SK-N-SH treated with all-trans-retinoic acid at 6 μM for 48 hours (cell line): ENCODE results near the gene DUSP23.

Source experiments
- ATAC-seq: fragments of 200-7000 bp; cut with Tn5 transposase; 3 replicates; pipeline ENCODE4 v1.9.1; 2020; ENCODE audit warnings: mild to moderate bottlenecking, moderate library complexity
- ARNTL ChIP-seq: fragments of 450-650 bp; formaldehyde crosslinking; IDR thresholded peaks from 2 replicates; pipeline ENCODE4 v1.5.0; 2020; ENCODE audit warnings: low read depth, mild to moderate bottlenecking, moderate library complexity, borderline replicate concordance
- BACH2 ChIP-seq: fragments of 250-450 bp; sonication (Bioruptor Pico); IDR thresholded peaks from 2 replicates; pipeline ENCODE4 v1.9.0; 2021; ENCODE audit warnings: mild to moderate bottlenecking, borderline replicate concordance
- CREB5 ChIP-seq: fragments of 250-450 bp; sonication (Bioruptor Pico); IDR thresholded peaks from 2 replicates; pipeline ENCODE4 v1.5.1; 2020; ENCODE audit warnings: low read depth, mild to moderate bottlenecking, moderate library complexity
- CSDC2 ChIP-seq: fragments of 250-450 bp; sonication (Bioruptor Pico); IDR thresholded peaks from 2 replicates; pipeline ENCODE4 v1.5.0; 2020; ENCODE audit warnings: mild to moderate bottlenecking, moderate library complexity
- CSRNP3 ChIP-seq: fragments of 250-450 bp; sonication (Bioruptor Pico); IDR thresholded peaks from 2 replicates; pipeline ENCODE4 v1.5.1; 2021; ENCODE audit warnings: mild to moderate bottlenecking, moderate library complexity
- ESRRG ChIP-seq: fragments of 250-450 bp; sonication (Bioruptor Pico); IDR thresholded peaks from 2 replicates; pipeline ENCODE4 v1.6.1; 2021; ENCODE audit warnings: mild to moderate bottlenecking
- GLIS3 ChIP-seq: fragments of 250-450 bp; sonication (Bioruptor Pico); IDR thresholded peaks from 2 replicates; pipeline ENCODE4 v1.5.0; 2020; ENCODE audit warnings: mild to moderate bottlenecking, moderate library complexity
- ISL1 ChIP-seq: fragments of 250-450 bp; sonication (Bioruptor Pico); IDR thresholded peaks from 2 replicates; pipeline ENCODE4 v2.1.2; 2022; ENCODE audit warnings: mild to moderate bottlenecking, moderate library complexity
- OSR1 ChIP-seq: fragments of 250-450 bp; sonication (Bioruptor Pico); IDR thresholded peaks from 2 replicates; pipeline ENCODE4 v1.8.0; 2022; ENCODE audit warnings: moderate library complexity, mild to moderate bottlenecking, inconsistent platforms
- PATZ1 ChIP-seq: fragments of 250-450 bp; sonication (Bioruptor Pico); IDR thresholded peaks from 2 replicates; pipeline ENCODE4 v1.8.0; 2020; ENCODE audit warnings: mild to moderate bottlenecking, moderate library complexity, borderline replicate concordance
- POU6F1 ChIP-seq: fragments of 250-450 bp; sonication (Bioruptor Pico); IDR thresholded peaks from 2 replicates; pipeline ENCODE4 v1.8.0; 2021; ENCODE audit warnings: low read depth, mild to moderate bottlenecking, moderate library complexity, borderline replicate concordance
- PPARA ChIP-seq: fragments of 250-450 bp; sonication (Bioruptor Pico); IDR thresholded peaks from 2 replicates; pipeline ENCODE4 v1.5.0; 2020; ENCODE audit warnings: mild to moderate bottlenecking, borderline replicate concordance
- RARB ChIP-seq: fragments of 250-450 bp; sonication (Bioruptor Pico); IDR thresholded peaks from 2 replicates; pipeline ENCODE4 v1.8.0; 2021; ENCODE audit warnings: mild to moderate bottlenecking, moderate library complexity
- SNAI2 ChIP-seq: fragments of 250-450 bp; sonication (Bioruptor Pico); IDR thresholded peaks from 2 replicates; pipeline ENCODE4 v1.5.0; 2020; ENCODE audit warnings: mild to moderate bottlenecking, moderate library complexity
- TCF4 ChIP-seq: fragments of 250-450 bp; sonication (Bioruptor Pico); IDR thresholded peaks from 2 replicates; pipeline ENCODE4 v1.8.0; 2021; ENCODE audit warnings: mild to moderate bottlenecking, moderate library complexity, borderline replicate concordance
- TOX ChIP-seq: fragments of 250-450 bp; sonication (Bioruptor Pico); IDR thresholded peaks from 2 replicates; pipeline ENCODE4 v1.8.0; 2021; ENCODE audit warnings: mild to moderate bottlenecking, moderate library complexity, borderline replicate concordance
- ZC3H10 ChIP-seq: fragments of 250-450 bp; sonication (Bioruptor Pico); IDR thresholded peaks from 2 replicates; pipeline ENCODE4 v1.5.1; 2021; ENCODE audit warnings: mild to moderate bottlenecking, moderate library complexity
- ZFP3 ChIP-seq: fragments of 250-450 bp; sonication (Bioruptor Pico); IDR thresholded peaks from 2 replicates; pipeline ENCODE4 v1.5.0; 2020; ENCODE audit warnings: mild to moderate bottlenecking, moderate library complexity
- ZFP30 ChIP-seq: fragments of 450-650 bp; formaldehyde crosslinking; IDR thresholded peaks from 2 replicates; pipeline ENCODE4 v1.5.0; 2022; ENCODE audit warnings: mild to moderate bottlenecking, moderate library complexity
- ZNF565 ChIP-seq: fragments of 450-650 bp; formaldehyde crosslinking; conservative IDR thresholded peaks from 2 replicates; pipeline ENCODE4 v1.5.0; 2020; ENCODE audit warnings: low read depth, mild to moderate bottlenecking, moderate library complexity
- ZNF70 ChIP-seq: fragments of 450-650 bp; formaldehyde crosslinking; IDR thresholded peaks from 2 replicates; pipeline ENCODE4 v1.5.0; 2020; ENCODE audit warnings: mild to moderate bottlenecking, moderate library complexity
- ZNF8 ChIP-seq: fragments of 450-650 bp; formaldehyde crosslinking; IDR thresholded peaks from 2 replicates; pipeline ENCODE4 v1.5.0; 2020; ENCODE audit warnings: mild to moderate bottlenecking, moderate library complexity

The DUSP23 gene

GRCh38 chr1:159786966-159787365, 6.2 kb downstream of the DUSP23 start:
- ATAC-seq: peak; percentile 72
- TF ChIP-seq CSRNP3 (CRISPR knock-in tag): no peak
- TF ChIP-seq ZFP30 (CRISPR knock-in tag): no peak
- no peak for TF ChIP-seq ISL1
- TF ChIP-seq BACH2 (CRISPR knock-in tag): no peak
- TF ChIP-seq ESRRG (CRISPR knock-in tag): no peak
- no peak for TF ChIP-seq ARNTL
- no peak for TF ChIP-seq PPARA (CRISPR knock-in tag)
- no peak for TF ChIP-seq TCF4 (CRISPR knock-in tag)
- TF ChIP-seq ZNF565 (CRISPR knock-in tag): no peak
- no peak for TF ChIP-seq ZNF8
- TF ChIP-seq CSDC2 (CRISPR knock-in tag): no peak
- no peak for TF ChIP-seq RARB

GRCh38 chr1:159790237-159790917, 9.6 kb downstream of the DUSP23 start:
- peak; percentile 69 for ATAC-seq
- TF ChIP-seq CREB5: no peak
- no peak for TF ChIP-seq SNAI2 (CRISPR knock-in tag)
- TF ChIP-seq ESRRG (CRISPR knock-in tag): no peak
- no peak for TF ChIP-seq ZNF8
- TF ChIP-seq ZFP3 (CRISPR knock-in tag): no peak
- TF ChIP-seq ZNF70 (CRISPR knock-in tag): no peak
- no peak for TF ChIP-seq ISL1
- TF ChIP-seq GLIS3 (CRISPR knock-in tag): no peak
- no peak for TF ChIP-seq CSDC2 (CRISPR knock-in tag)
- no peak for TF ChIP-seq ARNTL
- no peak for TF ChIP-seq PATZ1 (CRISPR knock-in tag)
- TF ChIP-seq RARB: no peak
- no peak for TF ChIP-seq CSRNP3 (CRISPR knock-in tag)
- TF ChIP-seq BACH2 (CRISPR knock-in tag): no peak
- TF ChIP-seq ZNF565 (CRISPR knock-in tag): no peak
- TF ChIP-seq TOX: no peak
- TF ChIP-seq POU6F1 (CRISPR knock-in tag): no peak
- no peak for TF ChIP-seq TCF4 (CRISPR knock-in tag)
- TF ChIP-seq PPARA (CRISPR knock-in tag): no peak
- TF ChIP-seq ZC3H10 (CRISPR knock-in tag): no peak

- ATAC-seq: no peak
- no peak for TF ChIP-seq OSR1 (CRISPR knock-in tag)
- no peak for TF ChIP-seq PPARA (CRISPR knock-in tag)
- TF ChIP-seq CSDC2 (CRISPR knock-in tag): no peak
Measured at GRCh38 chr1:159791031-159791430, 10.3 kb downstream of the DUSP23 start.
